HFF-Myc (cell line): Measurements from ENCODE around the gene OPCML.
A peak's percentile ranks its signal among the peaks of the same experiment; 100 is the strongest.

Source experiments
- DNase-seq: peaks from one replicate; pipeline ENCODE4 v3.0.0-alpha.2; 2011; ENCODE audit warnings: low read depth; ENCODE audit errors: extremely low read depth
- H3K4me3 ChIP-seq: replicated peaks from 2 replicates; pipeline ENCODE4 v1.5.1; 2011; ENCODE audit warnings: low read depth, mild to moderate bottlenecking, control low read depth, low read length
- TF ChIP-seq, protein P1 (sequence below): IDR thresholded peaks from 2 replicates; pipeline ENCODE4 v1.5.1; 2012; ENCODE audit warnings: mild to moderate bottlenecking, low read depth, low read length, control low read depth; ENCODE audit errors: missing control alignments

The OPCML gene

DNA sequence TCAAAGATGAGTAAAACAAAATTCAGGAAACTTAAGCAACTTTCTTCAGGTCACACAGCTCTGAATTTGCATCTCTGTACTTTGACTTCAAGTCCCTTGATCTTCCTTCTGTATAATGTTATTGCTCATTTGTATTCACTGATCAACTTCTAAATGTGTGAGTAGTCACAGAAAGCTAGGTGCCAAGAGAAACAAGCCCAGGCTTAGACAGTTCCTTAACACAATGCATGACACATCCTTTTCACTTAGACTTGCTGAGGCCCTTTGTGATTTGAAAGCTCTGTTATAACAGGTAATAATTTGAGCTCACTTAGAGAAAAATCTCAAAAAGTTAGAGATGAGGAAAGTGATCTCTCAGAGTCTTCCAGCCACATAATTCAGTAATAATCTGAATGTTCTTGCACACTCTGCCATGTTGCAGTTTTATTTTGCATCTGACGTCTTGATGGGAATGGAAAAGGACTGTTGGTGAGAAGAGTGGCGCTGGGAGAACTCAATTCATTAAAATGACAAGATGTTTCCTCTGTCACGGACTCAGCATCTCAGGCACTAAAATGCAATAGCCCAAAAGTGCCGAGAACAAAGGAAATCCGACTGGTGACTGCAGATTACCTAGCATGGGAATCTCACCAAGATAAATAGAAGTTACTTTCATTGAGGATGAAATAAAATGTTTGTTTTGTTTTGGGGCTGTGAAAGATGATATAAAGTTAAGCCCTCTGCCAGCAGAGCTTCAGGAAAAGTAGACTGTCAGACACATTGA is 665.3 kb downstream of the OPCML start:
- TF ChIP-seq, protein P1, sequence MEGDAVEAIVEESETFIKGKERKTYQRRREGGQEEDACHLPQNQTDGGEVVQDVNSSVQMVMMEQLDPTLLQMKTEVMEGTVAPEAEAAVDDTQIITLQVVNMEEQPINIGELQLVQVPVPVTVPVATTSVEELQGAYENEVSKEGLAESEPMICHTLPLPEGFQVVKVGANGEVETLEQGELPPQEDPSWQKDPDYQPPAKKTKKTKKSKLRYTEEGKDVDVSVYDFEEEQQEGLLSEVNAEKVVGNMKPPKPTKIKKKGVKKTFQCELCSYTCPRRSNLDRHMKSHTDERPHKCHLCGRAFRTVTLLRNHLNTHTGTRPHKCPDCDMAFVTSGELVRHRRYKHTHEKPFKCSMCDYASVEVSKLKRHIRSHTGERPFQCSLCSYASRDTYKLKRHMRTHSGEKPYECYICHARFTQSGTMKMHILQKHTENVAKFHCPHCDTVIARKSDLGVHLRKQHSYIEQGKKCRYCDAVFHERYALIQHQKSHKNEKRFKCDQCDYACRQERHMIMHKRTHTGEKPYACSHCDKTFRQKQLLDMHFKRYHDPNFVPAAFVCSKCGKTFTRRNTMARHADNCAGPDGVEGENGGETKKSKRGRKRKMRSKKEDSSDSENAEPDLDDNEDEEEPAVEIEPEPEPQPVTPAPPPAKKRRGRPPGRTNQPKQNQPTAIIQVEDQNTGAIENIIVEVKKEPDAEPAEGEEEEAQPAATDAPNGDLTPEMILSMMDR: no peak
- DNase-seq: no peak

DNA sequence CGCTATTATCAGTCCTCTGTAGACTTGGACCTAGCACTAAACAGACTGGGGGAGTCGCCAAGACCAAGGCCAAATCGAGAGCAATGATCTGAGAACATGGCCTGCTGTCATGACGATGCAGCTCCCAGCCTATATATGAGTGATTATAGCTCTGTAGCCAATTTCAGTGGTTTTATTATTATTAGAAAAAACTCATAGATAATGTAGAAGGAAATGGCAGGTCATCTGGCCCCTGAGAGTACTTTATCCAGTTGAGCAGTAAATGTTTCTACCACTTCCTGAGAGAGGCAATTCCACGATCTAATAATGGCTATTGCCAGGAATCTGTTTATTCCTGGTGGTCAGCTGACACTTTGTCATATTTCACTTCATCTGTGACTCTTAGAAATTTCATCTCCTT is 666.7 kb downstream of the OPCML start:
- no peak overlapping the region for H3K4me3 ChIP-seq
- TF ChIP-seq, protein P1: no peak
- DNase-seq: no peak

More for the DNA sequence above, 665.3 kb downstream of the OPCML start:
- H3K4me3 ChIP-seq: no peak overlapping the region

DNA sequence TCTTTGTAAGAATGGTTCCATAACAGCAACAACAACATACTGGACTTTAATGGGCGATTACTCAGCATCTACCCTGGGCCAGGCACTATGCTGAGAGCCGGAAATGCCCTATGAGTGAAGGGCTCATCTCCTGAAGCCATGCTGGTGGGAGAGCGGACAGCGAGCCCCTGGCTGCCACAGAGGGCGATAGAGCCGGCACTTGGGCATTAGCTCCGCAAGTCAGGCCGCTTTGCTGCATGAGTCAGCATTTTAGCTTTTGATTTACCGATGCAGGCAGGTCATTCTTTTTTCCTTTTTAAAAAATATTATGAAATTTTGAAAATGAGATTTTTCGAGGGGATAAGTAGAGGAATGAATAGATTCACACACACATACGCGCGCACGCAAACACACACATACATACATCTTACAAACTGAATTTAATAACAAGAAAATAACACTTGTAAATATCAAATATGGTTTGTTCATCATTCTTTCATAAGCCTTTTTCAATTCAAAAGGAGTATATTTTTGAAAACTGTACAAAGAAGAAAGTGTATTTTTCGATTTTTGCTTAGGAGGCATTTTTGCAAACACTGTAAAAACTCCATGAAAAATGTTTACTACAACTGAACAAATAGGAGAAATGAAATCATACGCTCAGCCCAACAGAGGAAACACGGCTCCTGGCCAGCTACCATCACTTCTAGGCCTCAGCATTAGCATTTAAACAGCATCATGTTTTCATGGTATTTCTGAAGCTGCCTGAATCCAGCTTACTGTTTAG is 667.3 kb downstream of the OPCML start:
- TF ChIP-seq, protein P1: no peak
- H3K4me3 ChIP-seq: no peak overlapping the region
- no peak for DNase-seq

DNA sequence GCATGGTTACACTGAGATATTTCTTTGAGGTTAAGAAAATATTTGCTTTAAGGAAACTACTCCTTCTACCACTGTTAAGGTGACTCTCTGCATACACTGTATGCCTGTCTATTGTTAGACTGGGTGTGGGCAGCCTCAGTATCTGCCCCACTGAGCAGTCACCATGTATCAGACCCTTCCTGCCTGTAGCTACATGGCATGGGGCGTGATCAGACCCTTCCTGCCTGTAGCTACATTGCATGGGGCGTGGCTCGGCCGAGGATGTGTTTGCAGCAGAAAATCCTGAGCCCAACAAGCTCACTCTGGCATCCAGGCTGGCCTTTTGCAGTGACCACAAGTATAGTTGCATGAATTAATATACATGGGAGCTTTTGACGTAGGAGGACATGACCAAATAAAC is 669.4 kb downstream of the OPCML start:
- no peak overlapping the region for H3K4me3 ChIP-seq
- DNase-seq: no peak
- TF ChIP-seq, protein P1: no peak

DNA sequence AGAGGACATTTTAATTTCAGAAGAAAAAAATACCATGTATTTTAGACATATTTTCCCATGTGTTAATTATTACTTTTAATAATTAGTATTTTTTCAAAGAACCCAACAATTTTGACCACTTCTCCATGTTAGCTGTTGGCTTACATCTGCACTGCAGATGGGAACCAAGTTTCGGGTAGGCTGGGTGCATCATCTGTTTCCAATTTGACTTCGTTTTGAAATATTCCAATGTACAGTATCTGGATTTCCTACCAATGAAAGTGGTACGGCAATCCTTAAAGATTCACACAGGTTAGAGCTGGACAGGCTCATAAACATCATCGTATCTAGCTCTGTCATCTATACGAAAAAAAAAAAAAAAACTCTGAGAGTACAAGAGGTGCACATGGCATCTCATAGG is 670.2 kb downstream of the OPCML start:
- DNase-seq: peak; percentile 2
- TF ChIP-seq, protein P1: no peak
- H3K4me3 ChIP-seq: no peak overlapping the region

DNA sequence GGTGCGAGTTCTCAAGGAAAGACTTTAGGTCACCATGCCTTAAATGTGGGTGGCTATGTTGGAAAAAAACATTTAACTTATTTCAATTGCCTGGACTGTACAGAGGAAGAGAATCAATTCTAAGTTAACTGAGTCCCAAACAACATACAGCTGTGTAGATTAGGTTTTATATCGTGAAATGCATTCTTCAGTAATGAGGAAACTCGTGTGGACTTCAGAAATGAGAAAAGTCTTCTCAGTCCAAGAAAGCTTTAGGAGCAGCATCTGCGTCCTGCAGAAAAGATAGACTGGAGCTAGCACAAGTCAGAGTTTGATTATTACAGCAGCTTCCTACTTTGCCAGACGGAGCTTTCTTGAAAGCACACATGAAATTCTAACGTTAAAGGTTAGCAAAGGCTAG is 673.0 kb downstream of the OPCML start:
- no peak for DNase-seq
- TF ChIP-seq, protein P1: no peak
- no peak overlapping the region for H3K4me3 ChIP-seq

DNA sequence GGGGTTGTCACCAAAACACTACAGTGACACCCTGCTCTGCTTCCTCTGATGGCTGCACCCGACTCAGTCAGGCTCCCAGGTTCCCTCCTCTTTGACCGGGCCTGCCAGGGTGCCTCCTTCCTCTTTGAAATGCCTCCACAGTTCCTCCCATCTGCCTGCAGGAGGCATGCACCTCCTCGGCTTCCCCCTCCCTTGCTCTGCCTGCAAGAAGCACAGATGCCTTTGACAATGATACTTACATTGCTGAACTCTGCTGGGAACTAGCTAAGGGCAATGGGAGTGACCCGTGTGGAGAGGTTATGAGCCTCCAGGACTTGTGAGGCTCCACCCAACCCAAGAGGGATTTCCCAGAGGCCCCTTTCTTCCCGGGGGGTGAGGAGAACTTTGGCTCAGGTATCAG is 674.1 kb downstream of the OPCML start:
- TF ChIP-seq, protein P1: no peak
- DNase-seq: no peak

More for the DNA sequence above, 674.1 kb downstream of the OPCML start:
- no peak overlapping the region for H3K4me3 ChIP-seq
